IMR-90 (cell line): Measurements from ENCODE around the gene LYSMD2. TPM values are rescaled to one million over a fixed set of nuclear protein-coding genes. Genes with fewer than 3 reads are reported as not detected.

Experiments used
- ATAC-seq: fragments of 200-7000 bp; cut with Tn5 transposase; 2 replicates; pipeline ENCODE4 v1.9.1; 2020; ENCODE audit warnings: low read depth, mild to moderate bottlenecking, moderate library complexity
- BruUV-seq: library from RNA; stranded (reverse); fragments of 400-500 nt; replicated peaks from 2 replicates; lab custom pipeline; 2021; lab: Mats Ljungman, UMichigan
- CTCF ChIA-PET: fragments of 300-600 bp; formaldehyde crosslinking; extraction: SDS; loops from one replicate; lab custom pipeline; 2021; ENCODE audit warnings: antibody characterized with exemption; lab: Yijun Ruan, JAX
- POLR2A ChIA-PET: fragments of 300-600 bp; sonication (Branson Sonifier 250); formaldehyde crosslinking; loops from one replicate; lab custom pipeline; 2022; ENCODE audit warnings: antibody characterized with exemption; ENCODE audit not compliant: unreplicated experiment; lab: Charles Lee
- DNase-seq: peaks from one replicate; pipeline ENCODE4 v3.0.0; 2013
- H2AFZ ChIP-seq: replicated peaks from 2 replicates; pipeline ENCODE3; 2013; ENCODE audit warnings: low read length, mild to moderate bottlenecking; ENCODE audit not compliant: poor library complexity
- H2AK5ac ChIP-seq: 2 replicates; pipeline ENCODE4 v1.6.1; 2013; ENCODE audit warnings: low read depth, low read length, inconsistent platforms
- H2AK9ac ChIP-seq: replicated peaks from 2 replicates; pipeline ENCODE3; 2013; ENCODE audit warnings: mild to moderate bottlenecking, low read depth, low read length, moderate library complexity; ENCODE audit not compliant: poor library complexity
- H2BK120ac ChIP-seq: 2 replicates; pipeline ENCODE4 v1.6.1; 2013; ENCODE audit warnings: low read depth, low read length, inconsistent platforms
- H2BK15ac ChIP-seq: 3 replicates; pipeline ENCODE4 v1.6.1; 2013; ENCODE audit warnings: low read depth, low read length, inconsistent platforms
- H2BK20ac ChIP-seq: 2 replicates; pipeline ENCODE4 v1.6.1; 2013; ENCODE audit warnings: low read depth, mild to moderate bottlenecking, inconsistent platforms, low read length, moderate library complexity
- H2BK5ac ChIP-seq: 2 replicates; pipeline ENCODE4 v1.6.1; 2013; ENCODE audit warnings: mild to moderate bottlenecking, low read depth, low read length, inconsistent platforms; ENCODE audit not compliant: poor library complexity, severe bottlenecking
- H3K14ac ChIP-seq: replicated peaks from 2 replicates; pipeline ENCODE4 v1.6.1; 2013; ENCODE audit warnings: low read depth, low read length, inconsistent platforms
- H3K18ac ChIP-seq: 2 replicates; pipeline ENCODE4 v1.6.1; 2013; ENCODE audit warnings: low read depth, low read length, control low read depth
- H3K23ac ChIP-seq: 2 replicates; pipeline ENCODE4 v1.6.1; 2013; ENCODE audit warnings: low read depth, low read length, inconsistent platforms
- H3K27ac ChIP-seq: 2 replicates; pipeline ENCODE4 v1.5.1; 2013; ENCODE audit warnings: mild to moderate bottlenecking, control low read depth, low read length; ENCODE audit not compliant: insufficient read depth
- H3K27me3 ChIP-seq: 2 replicates; pipeline ENCODE4 v1.6.1; 2013; ENCODE audit warnings: low read length; ENCODE audit not compliant: control insufficient read depth, insufficient read depth
- H3K36me3 ChIP-seq: 2 replicates; pipeline ENCODE4 v1.6.1; 2013; ENCODE audit warnings: low read length, mixed read lengths; ENCODE audit not compliant: control insufficient read depth, insufficient read depth
- H3K4ac ChIP-seq: 2 replicates; pipeline ENCODE4 v1.6.1; 2013; ENCODE audit warnings: low read depth, low read length, inconsistent platforms
- H3K4me1 ChIP-seq: 2 replicates; pipeline ENCODE4 v1.6.1; 2013; ENCODE audit warnings: low read length, mixed read lengths; ENCODE audit not compliant: control insufficient read depth, insufficient read depth
- H3K4me2 ChIP-seq: 2 replicates; pipeline ENCODE4 v1.6.1; 2013; ENCODE audit warnings: low read depth, mild to moderate bottlenecking, control low read depth, low read length, moderate library complexity
- H3K4me3 ChIP-seq: 2 replicates; pipeline ENCODE4 v1.5.1; 2013; ENCODE audit warnings: low read depth, mild to moderate bottlenecking, control low read depth, low read length, moderate library complexity; ENCODE audit not compliant: insufficient read depth
- H3K56ac ChIP-seq: 2 replicates; pipeline ENCODE4 v1.6.1; 2013; ENCODE audit warnings: low read length, inconsistent platforms; ENCODE audit not compliant: insufficient read depth; ENCODE audit errors: extremely low read depth
- H3K79me1 ChIP-seq, 2 experiments: 2 replicates each; pipeline ENCODE4 v1.6.1; 2013; ENCODE audit warnings: low read length in 2 of 2, inconsistent platforms in 1 of 2, low read depth in 1 of 2
- H3K9ac ChIP-seq: 2 replicates; pipeline ENCODE4 v1.6.1; 2013; ENCODE audit warnings: low read depth, low read length, control low read depth
- H3K9me1 ChIP-seq: 2 replicates; pipeline ENCODE4 v1.6.1; 2013; ENCODE audit warnings: low read length, inconsistent platforms; ENCODE audit not compliant: insufficient read depth
- H3K9me3 ChIP-seq: 2 replicates; pipeline ENCODE4 v1.6.1; 2013; ENCODE audit warnings: low read length; ENCODE audit not compliant: control insufficient read depth, insufficient read depth
- H4K20me1 ChIP-seq: 2 replicates; pipeline ENCODE4 v1.6.1; 2013; ENCODE audit warnings: low read length, inconsistent platforms; ENCODE audit not compliant: insufficient read depth
- H4K5ac ChIP-seq: 2 replicates; pipeline ENCODE4 v1.6.1; 2013; ENCODE audit warnings: mild to moderate bottlenecking, low read depth, low read length, control low read depth
- H4K8ac ChIP-seq, 2 experiments: 2 replicates each; pipeline ENCODE4 v1.6.1; 2013; ENCODE audit warnings: low read depth in 2 of 2, low read length in 2 of 2, control low read depth in 1 of 2, inconsistent platforms in 1 of 2
- H4K91ac ChIP-seq: 2 replicates; pipeline ENCODE4 v1.6.1; 2013; ENCODE audit warnings: low read depth, low read length, inconsistent platforms; ENCODE audit not compliant: insufficient read depth
- BHLHE40 ChIP-seq: fragments of 150-350 bp; IDR thresholded peaks from 2 replicates; pipeline ENCODE4 v1.6.1; 2016; ENCODE audit warnings: mild to moderate bottlenecking, low read depth, low read length
- CEBPB ChIP-seq: IDR thresholded peaks from 2 replicates; pipeline ENCODE4 v1.6.1; 2012; ENCODE audit warnings: low read depth, low read length, improper control_type of control experiment
- CHD1 ChIP-seq: IDR thresholded peaks from 2 replicates; pipeline ENCODE4 v1.6.1; 2012; ENCODE audit warnings: low read depth, low read length, improper control_type of control experiment
- CTCF ChIP-seq: conservative IDR thresholded peaks from 2 replicates; pipeline ENCODE4 v1.5.1; 2012; ENCODE audit warnings: mild to moderate bottlenecking, low read depth, low read length, improper control_type of control experiment
- FOS ChIP-seq: fragments of 150-350 bp; IDR thresholded peaks from 2 replicates; pipeline ENCODE4 v1.6.1; 2016; ENCODE audit warnings: low read depth, low read length
- MAFK ChIP-seq: IDR thresholded peaks from 2 replicates; pipeline ENCODE4 v1.6.1; 2012; ENCODE audit warnings: low read depth, low read length, improper control_type of control experiment
- MAZ ChIP-seq: IDR thresholded peaks from 2 replicates; pipeline ENCODE4 v1.6.1; 2012; ENCODE audit warnings: low read depth, mild to moderate bottlenecking, low read length, improper control_type of control experiment, moderate library complexity, borderline replicate concordance
- MXI1 ChIP-seq: IDR thresholded peaks from 2 replicates; pipeline ENCODE4 v1.6.1; 2012; ENCODE audit warnings: low read depth, mild to moderate bottlenecking, low read length, moderate library complexity, borderline replicate concordance
- NFE2L2 ChIP-seq: fragments of 150-350 bp; IDR thresholded peaks from 2 replicates; pipeline ENCODE4 v1.6.1; 2016; ENCODE audit warnings: low read depth, mild to moderate bottlenecking, low read length
- POLR2A ChIP-seq: IDR thresholded peaks from 2 replicates; pipeline ENCODE4 v1.6.1; 2012; ENCODE audit warnings: mild to moderate bottlenecking, low read depth, low read length
- RAD21 ChIP-seq: IDR thresholded peaks from 2 replicates; pipeline ENCODE4 v1.6.1; 2012; ENCODE audit warnings: low read length, improper control_type of control experiment
- RCOR1 ChIP-seq: IDR thresholded peaks from 2 replicates; pipeline ENCODE4 v1.6.1; 2012; ENCODE audit warnings: mild to moderate bottlenecking, low read length, improper control_type of control experiment; ENCODE audit not compliant: insufficient replicate concordance
- RFX5 ChIP-seq: IDR thresholded peaks from 2 replicates; pipeline ENCODE4 v1.8.0; 2012; ENCODE audit warnings: low read depth, mild to moderate bottlenecking, low read length, moderate library complexity
- SMC3 ChIP-seq: fragments of 150-350 bp; IDR thresholded peaks from 2 replicates; pipeline ENCODE4 v1.6.1; 2016; ENCODE audit warnings: low read depth, mild to moderate bottlenecking, antibody characterized with exemption, low read length, moderate library complexity
- WGBS, 2 experiments: methylation state at CpG; one replicate each; pipeline versions ENCODE4 v1.1.5 to v1.1.7; 2013; ENCODE audit warnings: missing lambda C conversion rate in 2 of 2; ENCODE audit not compliant: insufficient read length in 1 of 2; ENCODE audit errors: extremely low coverage in 2 of 2; 5-methylcytosine and 5-hydroxymethylcytosine counted together
- dilution Hi-C: fragments of 300-500 bp; cut with HindIII; formaldehyde crosslinking; loops from one replicate; pipeline ENCODE4 v1.14.3; 2018; ENCODE audit warnings: low sequenced_read_pairs; ENCODE audit not compliant: unreplicated experiment
- in situ Hi-C: fragments of 300-500 bp; cut with MboI; formaldehyde crosslinking; loops from 3 replicates; pipeline ENCODE4 v1.14.3; 2019; ENCODE audit warnings: low sequenced_read_pairs, inconsistent platforms, mixed read lengths
- intact Hi-C: fragments of 100-400 bp; cut with micrococcal nuclease; formaldehyde crosslinking; loops from 2 replicates; pipeline ENCODE4 v1.10.0; 2022
- polyA plus RNA-seq, 3 experiments: library from polyadenylated mRNA; depleted of rRNA; stranded (reverse); fragments of >200 nt; gene quantifications; 2 replicates each; pipeline ENCODE4 v1.2.3, GENCODE V29; 2012; ENCODE audit warnings: low replicate concordance in 1 of 3
- total RNA-seq: library from RNA; depleted of rRNA; stranded (reverse); fragments of >200 nt; gene quantifications from 2 replicates; pipeline ENCODE4 v1.2.3, GENCODE V29; 2012
- TF ChIP-seq, protein P1 (sequence below): fragments of 150-350 bp; IDR thresholded peaks from 2 replicates; pipeline ENCODE4 v1.6.1; 2016; ENCODE audit warnings: low read depth, mild to moderate bottlenecking, low read length, moderate library complexity, borderline replicate concordance

LYSMD2 gene
- total and polyA plus RNA-seq, 2 of the 4 experiments (the other 2 are of a cell fraction) = 5.9 to 6.0 TPM

DNA sequence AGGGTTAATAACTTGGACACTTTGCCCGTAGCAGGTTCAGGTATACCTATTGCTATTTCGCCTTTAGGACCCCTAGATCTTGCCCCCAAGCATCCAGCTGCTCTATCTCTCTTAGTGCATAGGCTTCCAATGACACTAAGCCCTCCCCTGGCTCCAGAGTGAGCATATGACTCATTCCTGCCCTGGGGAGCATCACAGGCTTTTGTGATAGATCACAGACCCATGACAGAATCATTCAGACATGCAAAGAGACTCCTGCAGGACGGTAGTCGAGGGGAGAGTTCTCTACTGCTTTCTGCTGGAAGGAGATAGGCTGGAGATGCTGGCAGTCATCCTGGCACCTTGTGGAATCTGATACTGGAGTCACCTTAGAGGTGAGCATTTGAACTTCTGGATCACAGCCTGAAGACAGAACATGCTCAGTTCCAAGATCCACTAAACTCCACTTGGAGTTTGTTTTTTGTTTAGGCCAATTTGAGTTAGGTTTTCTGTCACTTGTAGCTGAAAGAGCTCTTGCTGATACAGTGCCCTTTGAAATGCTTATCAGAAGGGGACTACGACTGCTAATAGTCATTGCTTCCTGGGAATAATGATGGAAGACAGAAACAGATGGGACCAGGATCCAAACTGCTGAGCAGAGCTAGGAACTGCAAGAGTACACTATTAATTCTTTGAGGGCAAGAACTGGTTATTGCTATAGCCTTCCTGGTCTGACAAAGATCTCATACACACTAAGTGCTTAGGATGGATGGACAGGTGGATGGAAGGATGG lies 11.0 kb downstream of the LYSMD2 start:
- Histone ChIP-seq H3K79me1 (peaks cover 13 to 49% of the 10 kb centered on the region in 2 experiments; a peak in 3 of 4 replicates), H2AK9ac (no peak overlapping the region), H4K5ac (no peak overlapping the region), H2AK5ac (peak overlapping the region; percentile 81), H4K91ac (peak overlapping the region; percentile 21; the same call in 1 of the 2 replicates), H3K27me3 (no peaks in the 10 kb centered on the region), H3K36me3 (no peaks in the 10 kb centered on the region), H3K9me1 (peaks cover 14% of the 10 kb centered on the region), H3K14ac (peak overlapping the region; percentile 60), H2BK120ac (peak overlapping the region; percentile 39; the same call in 1 of the 2 replicates), H2AFZ (no peak overlapping the region), H4K20me1 (peaks cover 13% of the 10 kb centered on the region), H3K23ac (no peak overlapping the region), H2BK5ac (peak overlapping the region; percentile 47), H3K18ac (peak overlapping the region; percentile 22; the same call in 1 of the 2 replicates), H2BK15ac (peak overlapping the region; percentile 55; the same call in 2 of the 3 replicates), H3K4ac (peak overlapping the region; percentile 53), H3K27ac (no peak overlapping the region), H3K56ac (peak overlapping the region; percentile 20; the same call in 1 of the 2 replicates), H3K9me3 (no peaks in the 10 kb centered on the region), H4K8ac (peak overlapping the region in 1 of 2 experiments; percentile 31; a peak in 2 of 4 replicates), H3K4me3 (no peak overlapping the region), H3K9ac (no peak overlapping the region), H2BK20ac (peak overlapping the region; percentile 62), H3K4me1 (peaks cover 16% of the 10 kb centered on the region), H3K4me2 (peak overlapping the region; percentile 45; the same call in 1 of the 2 replicates)
- dilution Hi-C loops (no loop called here), in situ Hi-C loops (no loop called here), intact Hi-C loops (no loop called here)
- CTCF ChIA-PET = interaction anchor here (0.9 kb wide), 1 partner anchor 76 kb away, joined by 4 read pairs; no protein-coding TSS in a partner anchor
- ATAC-seq (peak; percentile 94), DNase-seq (peak; percentile 93)
- BruUV-seq = no TSS peak
- WGBS, 2 experiments = 0% methylated on average over 1 of the region's 5 CpGs; no CpG with 5 or more reads in 1 of the 2 experiments
- POLR2A ChIA-PET = no interaction called here
- TF ChIP-seq BHLHE40 = 0 out of 2 replicates have a peak, but pooled peaks have one; percentile 39
- no peak for TF ChIP-seq CTCF
- TF ChIP-seq MXI1 = no peak
- TF ChIP-seq, protein P1, sequence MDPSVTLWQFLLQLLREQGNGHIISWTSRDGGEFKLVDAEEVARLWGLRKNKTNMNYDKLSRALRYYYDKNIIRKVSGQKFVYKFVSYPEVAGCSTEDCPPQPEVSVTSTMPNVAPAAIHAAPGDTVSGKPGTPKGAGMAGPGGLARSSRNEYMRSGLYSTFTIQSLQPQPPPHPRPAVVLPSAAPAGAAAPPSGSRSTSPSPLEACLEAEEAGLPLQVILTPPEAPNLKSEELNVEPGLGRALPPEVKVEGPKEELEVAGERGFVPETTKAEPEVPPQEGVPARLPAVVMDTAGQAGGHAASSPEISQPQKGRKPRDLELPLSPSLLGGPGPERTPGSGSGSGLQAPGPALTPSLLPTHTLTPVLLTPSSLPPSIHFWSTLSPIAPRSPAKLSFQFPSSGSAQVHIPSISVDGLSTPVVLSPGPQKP = no peak
- TF ChIP-seq CEBPB = no peak
- no peak for TF ChIP-seq SMC3
- peak; percentile 93 for TF ChIP-seq FOS
- no peak for TF ChIP-seq CHD1
- TF ChIP-seq RFX5 = no peak
- peak; percentile 74; the same call in 1 of the 2 replicates for TF ChIP-seq MAZ
- no peak for TF ChIP-seq MAFK
- no peak for TF ChIP-seq NFE2L2
- no peak for TF ChIP-seq RCOR1
- TF ChIP-seq RAD21 = no peak
- 0 out of 2 replicates have a peak, but pooled peaks have one; percentile 23 for TF ChIP-seq POLR2A
